HEK293 (cell line): ENCODE data around the gene RNF31.

Source experiments
- CTCF ChIA-PET: fragments of 350-600 bp; formaldehyde crosslinking; extraction: SDS; loops from one replicate; lab custom pipeline; 2021; ENCODE audit warnings: antibody characterized with exemption; lab: Yijun Ruan, JAX
- POLR2A ChIA-PET: fragments of 300-600 bp; formaldehyde crosslinking; extraction: SDS; loops from one replicate; lab custom pipeline; 2020; ENCODE audit warnings: antibody characterized with exemption, inconsistent platforms; lab: Yijun Ruan, JAX
- H3K27ac ChIP-seq: fragments of 200-500 bp; sonication (Bioruptor generic); 2 replicates; pipeline ENCODE4 v1.5.1; 2014; ENCODE audit warnings: low read depth, low read length, control low read depth, inconsistent platforms; ENCODE audit errors: extremely low read depth
- H3K36me3 ChIP-seq, 2 experiments: fragments of 200-500 bp in 1 of 2; sonication (Bioruptor generic) in 1 of 2; 1 replicate in 1 of 2; 2 replicates in 1 of 2; pipeline ENCODE4 v1.5.1; 2014 to 2017; ENCODE audit warnings: inconsistent platforms in 2 of 2, low read length in 2 of 2; ENCODE audit not compliant: control insufficient read depth in 2 of 2, insufficient read depth in 1 of 2
- H3K4me1 ChIP-seq: fragments of 200-500 bp; sonication (Bioruptor generic); 2 replicates; pipeline ENCODE4 v1.5.1; 2014; ENCODE audit warnings: mild to moderate bottlenecking, low read length, inconsistent platforms; ENCODE audit not compliant: control insufficient read depth, insufficient read depth
- H3K4me3 ChIP-seq: 2 replicates; pipeline ENCODE4 v1.5.1; 2011; ENCODE audit warnings: low read depth, mild to moderate bottlenecking, control low read depth, low read length, moderate library complexity
- H3K9me3 ChIP-seq: fragments of 200-500 bp; sonication (Bioruptor generic); 2 replicates; pipeline ENCODE4 v1.5.1; 2014; ENCODE audit warnings: low read depth, low read length, inconsistent platforms; ENCODE audit not compliant: control insufficient read depth, insufficient read depth
- HOXD13 ChIP-seq: sonication (generic); formaldehyde crosslinking; IDR thresholded peaks from 2 replicates; pipeline ENCODE4 v1.8.0; 2022; ENCODE audit warnings: missing genetic modification reagents, borderline replicate concordance
- SCRT1 ChIP-seq: fragments of 450-650 bp; formaldehyde crosslinking; IDR thresholded peaks from 2 replicates; pipeline ENCODE4 v1.5.1; 2016; ENCODE audit warnings: missing biosample characterization, missing genetic modification characterization, borderline replicate concordance
- ZBTB1 ChIP-seq: fragments of 450-650 bp; formaldehyde crosslinking; IDR thresholded peaks from 2 replicates; pipeline ENCODE4 v1.5.1; 2016; ENCODE audit warnings: missing biosample characterization, missing genetic modification characterization
- ZBTB7A ChIP-seq: fragments of 450-650 bp; formaldehyde crosslinking; IDR thresholded peaks from 2 replicates; pipeline ENCODE4 v1.5.1; 2016; ENCODE audit warnings: low read depth, missing biosample characterization, missing genetic modification characterization
- ZEB2 ChIP-seq: fragments of 450-650 bp; formaldehyde crosslinking; IDR thresholded peaks from 2 replicates; pipeline ENCODE4 v1.5.1; 2016; ENCODE audit warnings: missing biosample characterization, missing genetic modification characterization
- ZNF302 ChIP-seq: fragments of 450-650 bp; formaldehyde crosslinking; IDR thresholded peaks from 2 replicates; pipeline ENCODE4 v1.5.1; 2016; ENCODE audit warnings: missing biosample characterization, missing genetic modification characterization, low read depth
- ZNF335 ChIP-seq: fragments of 450-650 bp; formaldehyde crosslinking; conservative IDR thresholded peaks from 2 replicates; pipeline ENCODE4 v1.5.1; 2016; ENCODE audit warnings: missing biosample characterization, missing genetic modification characterization
- ZNF341 ChIP-seq: fragments of 450-650 bp; formaldehyde crosslinking; IDR thresholded peaks from 2 replicates; pipeline ENCODE4; 2016; ENCODE audit warnings: low read depth, missing biosample characterization, missing genetic modification characterization
- ZNF354C ChIP-seq: fragments of 450-650 bp; formaldehyde crosslinking; IDR thresholded peaks from 2 replicates; pipeline ENCODE4 v1.5.1; 2016; ENCODE audit warnings: missing biosample characterization, missing genetic modification characterization, low read depth, borderline replicate concordance
- ZNF391 ChIP-seq: fragments of 450-650 bp; formaldehyde crosslinking; IDR thresholded peaks from 2 replicates; pipeline ENCODE4 v1.5.1; 2016; ENCODE audit warnings: low read depth, missing biosample characterization, missing genetic modification characterization, borderline replicate concordance
- ZSCAN18 ChIP-seq: fragments of 450-650 bp; formaldehyde crosslinking; IDR thresholded peaks from 2 replicates; pipeline ENCODE4 v1.5.1; 2016; ENCODE audit warnings: missing biosample characterization, missing genetic modification characterization
- ZSCAN5A ChIP-seq: fragments of 450-650 bp; formaldehyde crosslinking; IDR thresholded peaks from 2 replicates; pipeline ENCODE4 v1.5.1; 2016; ENCODE audit warnings: missing biosample characterization, missing genetic modification characterization
- TF ChIP-seq, protein P1 (sequence below): fragments of 450-650 bp; formaldehyde crosslinking; IDR thresholded peaks from 2 replicates; pipeline ENCODE4 v1.5.1; 2016; ENCODE audit warnings: missing biosample characterization, missing genetic modification characterization
- TF ChIP-seq, protein P2 (sequence below): fragments of 450-650 bp; formaldehyde crosslinking; IDR thresholded peaks from 2 replicates; pipeline ENCODE4 v1.5.1; 2016; ENCODE audit warnings: missing biosample characterization, missing genetic modification characterization, low read depth
- TF ChIP-seq, protein P3 (sequence below): fragments of 450-650 bp; IDR thresholded peaks from 2 replicates; pipeline ENCODE4 v1.5.1; 2018; ENCODE audit warnings: missing biosample characterization, missing genetic modification characterization

RNF31 gene

GRCh38 chr14:24188251-24189058 lies 41.2 kb downstream of the RNF31 start, which contains the start of gene IPO4 (continued):
- TF ChIP-seq ZNF302 (no peak), HOXD13 (CRISPR knock-in tag) (0 out of 2 replicates have a peak, but pooled peaks have one; percentile 43), SCRT1 (no peak), ZSCAN18 (tag by site-specific recombination) (0 out of 2 replicates have a peak, but pooled peaks have one; percentile 83), ZSCAN5A (tag by site-specific recombination) (peak; percentile 89), ZNF391 (tag by site-specific recombination) (peak; percentile 95), ZNF341 (tag by site-specific recombination) (peak; percentile 86)
- TF ChIP-seq, protein P1, sequence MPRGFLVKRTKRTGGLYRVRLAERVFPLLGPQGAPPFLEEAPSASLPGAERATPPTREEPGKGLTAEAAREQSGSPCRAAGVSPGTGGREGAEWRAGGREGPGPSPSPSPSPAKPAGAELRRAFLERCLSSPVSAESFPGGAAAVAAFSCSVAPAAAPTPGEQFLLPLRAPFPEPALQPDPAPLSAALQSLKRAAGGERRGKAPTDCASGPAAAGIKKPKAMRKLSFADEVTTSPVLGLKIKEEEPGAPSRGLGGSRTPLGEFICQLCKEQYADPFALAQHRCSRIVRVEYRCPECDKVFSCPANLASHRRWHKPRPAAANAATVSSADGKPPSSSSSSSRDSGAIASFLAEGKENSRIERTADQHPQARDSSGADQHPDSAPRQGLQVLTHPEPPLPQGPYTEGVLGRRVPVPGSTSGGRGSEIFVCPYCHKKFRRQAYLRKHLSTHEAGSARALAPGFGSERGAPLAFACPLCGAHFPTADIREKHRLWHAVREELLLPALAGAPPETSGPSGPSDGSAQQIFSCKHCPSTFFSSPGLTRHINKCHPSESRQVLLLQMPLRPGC (tag by site-specific recombination), result peak; percentile 89
- TF ChIP-seq, protein P2, sequence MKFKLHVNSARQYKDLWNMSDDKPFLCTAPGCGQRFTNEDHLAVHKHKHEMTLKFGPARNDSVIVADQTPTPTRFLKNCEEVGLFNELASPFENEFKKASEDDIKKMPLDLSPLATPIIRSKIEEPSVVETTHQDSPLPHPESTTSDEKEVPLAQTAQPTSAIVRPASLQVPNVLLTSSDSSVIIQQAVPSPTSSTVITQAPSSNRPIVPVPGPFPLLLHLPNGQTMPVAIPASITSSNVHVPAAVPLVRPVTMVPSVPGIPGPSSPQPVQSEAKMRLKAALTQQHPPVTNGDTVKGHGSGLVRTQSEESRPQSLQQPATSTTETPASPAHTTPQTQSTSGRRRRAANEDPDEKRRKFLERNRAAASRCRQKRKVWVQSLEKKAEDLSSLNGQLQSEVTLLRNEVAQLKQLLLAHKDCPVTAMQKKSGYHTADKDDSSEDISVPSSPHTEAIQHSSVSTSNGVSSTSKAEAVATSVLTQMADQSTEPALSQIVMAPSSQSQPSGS (tag by site-specific recombination), result no peak
- TF ChIP-seq, all 188 proteins: peak for 79

DNA sequence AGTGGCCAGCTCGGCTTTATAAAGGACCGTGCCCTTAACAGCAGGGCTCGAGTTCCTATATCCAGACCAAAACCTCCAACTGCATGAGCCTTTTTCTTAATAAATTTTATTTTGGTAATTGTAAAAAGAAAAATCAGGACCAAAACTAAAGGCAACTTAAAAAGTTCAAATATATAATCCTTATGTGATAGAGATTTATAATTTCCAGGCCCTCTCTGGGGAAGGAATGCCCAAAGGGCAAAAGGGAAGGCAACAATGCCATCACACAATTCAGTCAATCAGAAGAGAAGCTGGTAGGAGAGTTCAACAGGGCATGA lies 41.7 kb downstream of the RNF31 start:
- Histone ChIP-seq H3K36me3 (peaks cover 6 to 75% of the 10 kb centered on the region in 2 experiments), H3K4me3 (no peak overlapping the region; the same call in none of the 2 replicates), H3K27ac (no peak overlapping the region), H3K4me1 (peaks cover 7% of the 10 kb centered on the region; the same call in 1 of the 2 replicates), H3K9me3 (no peaks in the 10 kb centered on the region)
- ChIA-PET CTCF (interaction anchor here (0.6 to 3.0 kb wide), 3 partner anchors 28 to 174 kb away, joined by 3 to 12 read pairs (median 3); partner anchors contain the start of gene IRF9), POLR2A (interaction anchor here (0.6 to 2.3 kb wide), 17 partner anchors 10 to 867 kb away, joined by 3 to 19 read pairs (median 7); partner anchors contain the start of genes CHMP4A, DCAF11, EMC9 and IRF9)
- peak; percentile 14; the same call in 1 of the 2 replicates for TF ChIP-seq ZNF335 (tag by site-specific recombination)
- no peak for TF ChIP-seq ZBTB1 (tag by site-specific recombination)
- TF ChIP-seq ZEB2 (tag by site-specific recombination), result 0 out of 2 replicates have a peak, but pooled peaks have one; percentile 5

GRCh38 chr14:24189460-24189859 lies 42.2 kb downstream of the RNF31 start:
- H3K36me3 ChIP-seq, result peaks cover 6 to 75% of the 10 kb centered on the region in 2 experiments
- ChIA-PET POLR2A (interaction anchor here (1.3 to 2.3 kb wide), 8 partner anchors 9 to 75 kb away, joined by 4 to 19 read pairs (median 9); partner anchors contain the start of genes CHMP4A, DCAF11, EMC9 and IRF9), CTCF (interaction anchor here (1.3 to 3.0 kb wide), 2 partner anchors 28 to 107 kb away, joined by 3 to 12 read pairs; partner anchors contain the start of gene IRF9)
- no peak overlapping the region for H3K4me3 ChIP-seq
- no peaks in the 10 kb centered on the region for H3K9me3 ChIP-seq
- peaks cover 7% of the 10 kb centered on the region; the same call in 1 of the 2 replicates for H3K4me1 ChIP-seq
- no peak overlapping the region for H3K27ac ChIP-seq
- TF ChIP-seq, protein P3, sequence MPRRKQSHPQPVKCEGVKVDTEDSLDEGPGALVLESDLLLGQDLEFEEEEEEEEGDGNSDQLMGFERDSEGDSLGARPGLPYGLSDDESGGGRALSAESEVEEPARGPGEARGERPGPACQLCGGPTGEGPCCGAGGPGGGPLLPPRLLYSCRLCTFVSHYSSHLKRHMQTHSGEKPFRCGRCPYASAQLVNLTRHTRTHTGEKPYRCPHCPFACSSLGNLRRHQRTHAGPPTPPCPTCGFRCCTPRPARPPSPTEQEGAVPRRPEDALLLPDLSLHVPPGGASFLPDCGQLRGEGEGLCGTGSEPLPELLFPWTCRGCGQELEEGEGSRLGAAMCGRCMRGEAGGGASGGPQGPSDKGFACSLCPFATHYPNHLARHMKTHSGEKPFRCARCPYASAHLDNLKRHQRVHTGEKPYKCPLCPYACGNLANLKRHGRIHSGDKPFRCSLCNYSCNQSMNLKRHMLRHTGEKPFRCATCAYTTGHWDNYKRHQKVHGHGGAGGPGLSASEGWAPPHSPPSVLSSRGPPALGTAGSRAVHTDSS (tag by site-specific recombination), result peak; percentile 55; the same call in 1 of the 2 replicates
- TF ChIP-seq ZNF354C (tag by site-specific recombination) (no peak), ZBTB7A (tag by site-specific recombination) (no peak)
- TF ChIP-seq, all 188 proteins: peak for 1
